ENCODE data around the gene P3H2.

DNA sequence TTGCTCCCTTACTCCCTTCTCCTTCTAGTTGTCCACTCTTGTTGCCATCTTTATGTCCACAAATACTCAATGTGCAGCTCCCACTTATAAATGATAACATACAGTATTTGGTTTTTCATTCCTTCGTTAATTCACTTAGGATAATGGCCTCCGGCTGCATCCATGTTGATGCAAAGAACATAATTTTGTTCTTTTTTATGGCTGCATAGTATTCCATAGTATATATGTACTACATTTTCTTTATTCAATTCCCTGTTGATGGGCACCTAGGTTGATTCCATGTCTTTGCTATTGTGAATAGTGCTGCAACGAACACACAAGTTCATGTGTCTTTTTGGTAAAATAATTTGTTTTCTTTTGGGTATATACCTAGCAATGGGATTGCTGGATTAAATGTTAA lies 21.3 kb upstream of the P3H2 start:
- TF ChIP-seq CTCF (IDR thresholded peaks at IDR 0.05) (no peak), POLR2A (IDR thresholded peaks at IDR 0.05) (no peak), POLR2AphosphoS5 (IDR thresholded peaks at IDR 0.05) (no peak)

Measured in suprapubic skin (tissue), 4 donors.